ENCODE measurements around the gene SMIM24. TPM values are rescaled to one million over a fixed set of nuclear protein-coding genes. Genes with fewer than 3 reads are reported as not detected.

SMIM24 gene
- total and polyA plus RNA-seq, 10 donors, result 0.63 to 3.0 (median 1.3) TPM; not detected in 3

DNA sequence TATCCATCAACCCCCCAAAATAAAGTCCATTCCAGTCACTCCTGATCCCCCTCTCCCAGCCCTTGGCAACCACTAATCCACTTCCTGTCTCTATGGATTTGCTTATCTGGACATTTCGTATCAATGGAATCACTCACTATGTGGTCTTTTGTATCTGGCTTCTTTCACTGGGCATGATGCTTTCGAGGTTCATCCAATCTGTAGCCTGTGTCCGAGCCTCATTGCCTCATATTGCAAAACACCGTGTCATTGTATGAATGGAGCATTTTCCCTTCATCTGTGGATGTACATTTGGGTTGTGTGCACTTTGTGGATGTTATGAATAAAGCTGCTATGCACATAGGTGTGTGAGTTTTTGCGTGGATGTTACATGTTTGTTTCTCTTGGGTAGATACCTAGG lies 24.4 kb upstream of the SMIM24 start:
- Histone ChIP-seq H3K27me3 (replicated peaks in 1 of 7) (no peaks in the 10 kb centered on the region), H3K9me3 (no peaks in the 10 kb centered on the region), H3K4me3 (no peak overlapping the region), H3K27ac (no peak overlapping the region), H3K36me3 (peaks cover 0 to 16% (median 0%) of the 10 kb centered on the region in 6 donors), H3K4me1 (peaks cover 11 to 57% (median 46%) of the 10 kb centered on the region in 6 donors)
- DNase-seq, result no peak
- WGBS, 5 donors, result 68 to 89% (median 76%) methylated on average over 5 of the region's 5 CpGs
- intact Hi-C loops (cut with DNase I; ENCODE audit: low total_unique reads), result no loop called here
- TF ChIP-seq POLR2AphosphoS5 (IDR thresholded peaks at IDR 0.05), result no peak
- no peak for TF ChIP-seq CTCF (IDR thresholded peaks at IDR 0.05 in 8 of 11, conservative IDR thresholded peaks at IDR 0.05 in 3 of 11)
- TF ChIP-seq POLR2A (IDR thresholded peaks at IDR 0.05), result no peak

GRCh38 chr19:3503036-3503572 lies 22.8 kb upstream of the SMIM24 start:
- no peak overlapping the region for H3K27ac ChIP-seq
- H3K9me3 ChIP-seq, result no peaks in the 10 kb centered on the region
- DNase-seq, result no peak
- peaks cover 0 to under 1% (median 0%) of the 10 kb centered on the region in 6 donors for H3K36me3 ChIP-seq
- H3K4me1 ChIP-seq, result peaks cover 18 to 57% (median 42%) of the 10 kb centered on the region in 6 donors
- H3K27me3 ChIP-seq (replicated peaks in 1 of 7), result no peaks in the 10 kb centered on the region
- H3K4me3 ChIP-seq, result no peak overlapping the region
- WGBS, 5 donors, result 79 to 88% (median 85%) methylated on average over 12 to 13 of the region's 13 CpGs
- no peak for TF ChIP-seq CTCF (IDR thresholded peaks at IDR 0.05 in 8 of 11, conservative IDR thresholded peaks at IDR 0.05 in 3 of 11)
- TF ChIP-seq POLR2A (IDR thresholded peaks at IDR 0.05), result no peak
- no peak for TF ChIP-seq POLR2AphosphoS5 (IDR thresholded peaks at IDR 0.05)
- intact Hi-C loops (cut with DNase I; ENCODE audit: low total_unique reads), result no loop called here

DNA sequence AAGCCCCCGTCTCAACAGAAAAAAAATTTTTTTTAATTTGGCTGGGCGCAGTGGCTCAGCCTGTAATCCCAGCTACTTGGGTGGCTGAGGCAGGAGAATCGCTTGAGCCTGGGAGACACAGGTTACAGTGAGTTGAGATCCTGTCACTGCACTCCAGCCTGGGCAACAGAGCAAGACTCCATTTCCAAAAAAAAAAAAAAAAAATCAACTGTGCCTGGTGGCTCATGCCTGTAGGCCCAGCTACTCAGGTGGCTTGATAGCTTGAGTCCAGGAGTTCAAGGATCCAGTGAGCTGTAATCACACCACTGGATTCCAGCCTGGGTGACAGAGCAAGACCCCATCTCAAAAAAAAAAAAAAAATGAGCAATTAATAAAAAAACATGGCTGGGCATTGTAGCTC lies 21.5 kb upstream of the SMIM24 start:
- peaks cover 0 to 7% (median 3%) of the 10 kb centered on the region in 6 donors for H3K36me3 ChIP-seq
- TF ChIP-seq POLR2AphosphoS5 (IDR thresholded peaks at IDR 0.05) (no peak), CTCF (IDR thresholded peaks at IDR 0.05 in 8 of 11, conservative IDR thresholded peaks at IDR 0.05 in 3 of 11) (no peak), POLR2A (IDR thresholded peaks at IDR 0.05) (no peak)
- 88 to 94% (median 90%) methylated on average over 3 of the region's 3 CpGs for WGBS, 5 donors
- intact Hi-C loops (cut with DNase I; ENCODE audit: low total_unique reads), result no loop called here
- peaks cover 11 to 53% (median 31%) of the 10 kb centered on the region in 6 donors for H3K4me1 ChIP-seq
- no peak overlapping the region for H3K27ac ChIP-seq
- no peak for DNase-seq
- H3K27me3 ChIP-seq (replicated peaks in 1 of 7), result no peaks in the 10 kb centered on the region
- no peak overlapping the region for H3K4me3 ChIP-seq
- no peaks in the 10 kb centered on the region for H3K9me3 ChIP-seq

GRCh38 chr19:3500429-3501101 lies 20.2 kb upstream of the SMIM24 start, which contains the start of gene DOHH:
Gene DOHH, minus strand, starts transcription at chr19:3500674. Its CDS starts 3,860 bp downstream, at chr19:3496814.
- H3K9me3 ChIP-seq, result no peaks in the 10 kb centered on the region
- peak within 1 kb of the TSS; percentile 87 to 98 (median 93) for H3K27ac ChIP-seq
- peak; percentile 85 to 92 (median 87) for TF ChIP-seq POLR2AphosphoS5 (IDR thresholded peaks at IDR 0.05)
- peak in 1 of 3 donors; percentile 69 for TF ChIP-seq POLR2A (IDR thresholded peaks at IDR 0.05)
- peak in 2 of 11 experiments; percentile 13 to 23 for TF ChIP-seq CTCF (IDR thresholded peaks at IDR 0.05 in 8 of 11, conservative IDR thresholded peaks at IDR 0.05 in 3 of 11)
- H3K4me1 ChIP-seq, result peaks cover 11 to 48% (median 28%) of the 10 kb centered on the region in 6 donors
- peak; percentile 97 for DNase-seq
- peak within 1 kb of the TSS; percentile 90 to 99 (median 95) for H3K4me3 ChIP-seq
- 0 to 1% (median 0%) methylated on average over 36 to 52 of the region's 52 CpGs for WGBS, 5 donors
- intact Hi-C loops (cut with DNase I; ENCODE audit: low total_unique reads), result no loop called here
- H3K36me3 ChIP-seq, result peaks cover 0 to 19% (median 15%) of the 10 kb centered on the region in 6 donors
- H3K27me3 ChIP-seq (replicated peaks in 1 of 7), result no peaks in the 10 kb centered on the region

Data from spleen (tissue), 11 donors.